NCI-H82 (cell line): ENCODE results near the gene SSPN.
A peak's percentile ranks its signal among the peaks of the same experiment; 100 is the strongest.

Experiments
- DNase-seq: peaks from one replicate; lab custom pipeline; 2025; lab: John Stamatoyannopoulos, UW

SSPN gene

GRCh38 chr12:26286186-26286585, 90.8 kb downstream of the SSPN start:
- no peak for DNase-seq

- DNase-seq, result no peak
These were observed 92.5 kb downstream of the SSPN start for GRCh38 chr12:26287671-26288381.

DNA sequence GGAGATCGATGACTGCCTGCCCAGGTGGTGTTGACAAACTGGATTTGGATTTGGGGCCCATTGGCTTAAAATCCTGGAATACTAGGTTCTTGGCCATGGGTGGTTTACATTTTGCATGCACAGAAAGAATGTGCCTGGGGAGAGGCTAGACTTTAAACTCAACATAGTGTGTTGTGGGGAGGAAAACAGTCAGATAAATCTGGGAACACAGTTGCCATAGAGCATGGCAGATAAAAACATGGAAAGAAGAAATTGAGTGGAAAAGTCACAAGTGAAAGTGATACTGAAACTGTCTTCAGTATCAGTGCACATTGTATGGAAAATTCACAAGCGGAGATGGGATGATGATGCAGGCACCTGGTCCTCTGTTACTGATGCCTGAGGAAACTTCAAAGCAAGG, 95.2 kb downstream of the SSPN start:
- peak; percentile 10 for DNase-seq

DNA sequence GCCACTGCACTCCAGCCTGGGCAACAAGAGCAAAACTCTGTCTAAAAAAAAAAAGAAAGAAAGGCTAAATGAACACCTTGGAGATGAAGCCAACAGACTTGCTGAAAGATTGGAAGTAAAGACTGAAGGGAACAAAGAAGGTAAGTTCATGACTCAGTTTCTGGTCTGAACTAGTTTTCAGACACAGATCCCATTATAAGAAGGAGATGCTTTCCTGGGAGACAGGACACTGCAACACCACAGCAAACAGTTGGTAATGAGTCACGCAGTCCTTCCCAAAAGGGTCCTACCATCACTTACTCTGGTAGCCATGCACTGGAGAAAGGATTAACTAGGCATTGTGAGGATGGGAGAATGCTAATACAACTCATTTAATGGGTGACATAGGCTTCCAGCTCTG, 97.2 kb downstream of the SSPN start:
- no peak for DNase-seq

- DNase-seq, result no peak
These were observed 98.2 kb downstream of the SSPN start for GRCh38 chr12:26293612-26294011.

DNA sequence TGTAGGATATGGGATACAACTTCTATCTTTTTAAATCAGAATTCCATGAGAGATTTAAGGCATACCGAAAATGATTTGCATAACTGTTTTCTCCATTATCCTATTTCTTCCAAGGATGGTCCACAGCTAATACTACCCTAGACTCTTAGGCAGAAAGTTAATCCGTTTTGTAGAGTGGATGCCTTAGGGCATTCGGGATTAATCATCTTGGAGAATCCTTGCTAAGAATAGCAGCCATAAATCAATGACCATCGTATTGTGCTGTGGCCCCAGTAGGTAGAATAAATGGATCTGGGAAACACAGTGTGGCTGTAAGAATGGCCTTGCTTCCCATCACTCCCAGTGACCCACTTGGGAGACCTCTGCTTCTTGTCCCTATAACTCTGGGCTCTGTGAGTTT, 99.6 kb downstream of the SSPN start:
- DNase-seq, result peak; percentile 89

GRCh38 chr12:26297396-26298070, 102.2 kb downstream of the SSPN start:
- DNase-seq, result no peak

GRCh38 chr12:26298785-26299621, 103.6 kb downstream of the SSPN start:
- DNase-seq, result peak; percentile 50

- no peak for DNase-seq
These were observed 104.4 kb downstream of the SSPN start for GRCh38 chr12:26299751-26300150.
